Aorta (tissue), 5 donors: ENCODE results near the gene TSHZ1. TPM values are rescaled to one million over a fixed set of nuclear protein-coding genes. Genes with fewer than 3 reads are reported as not detected.

Experiments used
- ATAC-seq: fragments of 200-7000 bp; cut with Tn5 transposase; one replicate; pipeline ENCODE4 v1.9.1; 2022; ENCODE audit warnings: moderate library complexity; ENCODE audit not compliant: low FRiP score
- DNase-seq, 2 donors: peaks; one replicate each; pipeline ENCODE4 v3.0.0-alpha.2; 2020
- H3K27ac ChIP-seq, 2 donors: one replicate each; pipeline ENCODE4 v1.5.1; 2013; ENCODE audit warnings: low read length in 2 of 2, mild to moderate bottlenecking in 2 of 2, moderate library complexity in 2 of 2, control low read depth in 1 of 2, inconsistent platforms in 1 of 2, low read depth in 1 of 2
- H3K27me3 ChIP-seq, 2 donors: one replicate each; pipeline ENCODE4 v1.6.1; 2013; ENCODE audit warnings: control low read depth in 1 of 2, low read length in 1 of 2, mild to moderate bottlenecking in 1 of 2, moderate library complexity in 1 of 2; ENCODE audit not compliant: insufficient read depth in 2 of 2, control insufficient read depth in 1 of 2
- H3K36me3 ChIP-seq, 2 donors: one replicate each; pipeline ENCODE4 v1.6.1; 2013; ENCODE audit warnings: control low read depth in 1 of 2, low read length in 1 of 2, mild to moderate bottlenecking in 1 of 2; ENCODE audit not compliant: insufficient read depth in 2 of 2, control insufficient read depth in 1 of 2
- H3K4me1 ChIP-seq, 2 donors: one replicate each; pipeline ENCODE4 v1.6.1; 2013; ENCODE audit warnings: low read length in 2 of 2, control low read depth in 1 of 2, mild to moderate bottlenecking in 1 of 2, moderate library complexity in 1 of 2; ENCODE audit not compliant: insufficient read depth in 2 of 2, control insufficient read depth in 1 of 2
- H3K4me3 ChIP-seq, 2 donors: one replicate each; pipeline ENCODE4 v1.5.1; 2013; ENCODE audit warnings: low read length in 2 of 2, control low read depth in 1 of 2, mild to moderate bottlenecking in 1 of 2
- H3K9me3 ChIP-seq: one replicate; pipeline ENCODE4 v1.6.1; 2013; ENCODE audit warnings: mild to moderate bottlenecking, low read length; ENCODE audit not compliant: control insufficient read depth
- WGBS, 2 donors: extraction: QIAGEN DNeasy Blood & Tissue Kit; methylation state at CpG; one replicate each; pipeline ENCODE4 v1.1.7; 2013; 5-methylcytosine and 5-hydroxymethylcytosine counted together
- intact Hi-C, 2 donors: fragments of 100-400 bp; cut with DNase I; formaldehyde crosslinking; loops; one replicate each; pipeline versions ENCODE4 v1.14.2 to v1.15.0; 2022
- polyA plus RNA-seq, 2 donors: library from polyadenylated mRNA; stranded (reverse); fragments of 200-250 nt; gene quantifications; one replicate each; pipeline ENCODE4 v1.2.3, GENCODE V29; 2013
- total RNA-seq, 2 donors: library from RNA; stranded (reverse); fragmentation: NEBNext Ultra II Directional; extraction: Animal tissue kit (Norgen Biotek cat#: 25700); gene quantifications; one replicate each; pipeline ENCODE4 v1.2.1, GENCODE V29; 2021
- donor health status: healthy with polysubstance abuse.
- donor health status: Bipolar disorder and iron deficiency.
- donor health status: DM: no; HTN: no; CAD: no.
- donor health status: DM: no; HTN: no; CAD: no.
- donor health status: DM: yes; HTN: yes; CAD: no.

Gene TSHZ1
- total and polyA plus RNA-seq, 4 donors, result 3.3 to 26.0 (median 11.8) TPM

DNA sequence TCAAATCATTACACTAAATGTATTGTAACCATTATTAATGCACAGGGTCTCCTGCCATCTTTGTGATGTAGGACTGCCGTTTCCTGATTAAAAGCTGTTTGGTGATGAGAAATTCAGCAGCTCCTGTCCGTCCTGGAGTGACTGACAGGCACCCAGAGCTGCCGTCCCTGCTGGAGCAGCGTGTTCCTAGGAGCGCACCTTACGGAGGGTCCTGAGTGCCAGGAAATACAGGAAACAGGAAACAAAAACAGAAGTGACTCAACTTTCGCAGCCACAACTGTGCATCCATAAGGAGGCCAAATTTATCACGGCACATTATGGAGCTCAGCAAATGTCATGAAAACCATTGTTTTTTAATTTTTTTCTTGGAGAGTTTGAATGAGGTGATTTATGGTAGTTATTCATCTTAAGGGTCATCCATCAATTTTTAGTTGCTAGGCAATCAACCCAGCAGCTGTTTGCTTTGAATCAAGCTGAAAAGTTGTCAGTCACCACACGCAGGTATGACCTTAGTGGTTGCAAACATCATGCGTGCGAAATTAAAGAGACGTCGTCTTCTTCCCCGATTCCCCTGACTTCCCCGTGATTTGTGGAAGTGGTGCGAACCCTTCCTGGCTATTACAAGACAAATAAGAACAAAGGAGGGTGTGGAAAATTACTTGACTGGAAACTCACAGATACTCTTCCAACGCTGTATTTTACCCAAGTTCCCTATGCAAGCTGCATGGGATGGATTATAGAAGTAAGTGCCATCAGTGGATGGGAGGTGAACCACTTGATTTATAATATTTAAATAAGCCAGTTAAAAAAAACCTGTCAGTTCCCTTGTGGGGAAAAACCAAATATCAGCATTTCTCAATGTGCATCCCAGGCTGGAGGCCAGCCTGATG is 19.8 kb downstream of the TSHZ1 start:
- WGBS, 2 donors, result 88 to 94% methylated on average over 17 of the region's 17 CpGs
- Histone ChIP-seq H3K36me3 (no peaks in the 10 kb centered on the region), H3K27me3 (no peaks in the 10 kb centered on the region), H3K4me3 (no peak overlapping the region), H3K4me1 (no peaks in the 10 kb centered on the region), H3K9me3 (no peaks in the 10 kb centered on the region), H3K27ac (no peak overlapping the region)
- no peak for DNase-seq
- no peak for ATAC-seq
- intact Hi-C loops, result no loop called here

DNA sequence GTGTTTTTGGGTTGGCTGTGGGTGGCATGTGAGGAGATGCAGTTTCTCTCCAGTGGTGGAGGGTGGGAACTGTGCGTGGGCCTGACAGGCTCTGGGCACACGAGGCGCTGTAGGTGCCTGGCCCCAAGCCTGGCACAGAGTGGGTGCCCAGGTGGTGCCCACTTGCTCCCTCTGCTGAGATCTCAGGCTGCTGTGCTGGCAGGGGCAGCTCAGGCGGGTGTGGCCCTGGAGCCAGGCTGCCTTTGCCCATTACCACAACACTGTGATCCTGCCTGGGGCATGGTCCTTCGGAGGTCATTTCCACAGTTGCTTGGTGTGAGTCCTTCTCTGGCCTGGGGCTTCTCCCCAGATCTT is 20.4 kb downstream of the TSHZ1 start:
- no peak overlapping the region for H3K27ac ChIP-seq
- intact Hi-C loops, result no loop called here
- H3K4me1 ChIP-seq, result no peaks in the 10 kb centered on the region
- no peak overlapping the region for H3K4me3 ChIP-seq
- 90% methylated on average over 5 of the region's 5 CpGs for WGBS, 2 donors
- no peaks in the 10 kb centered on the region for H3K27me3 ChIP-seq
- H3K36me3 ChIP-seq, result no peaks in the 10 kb centered on the region
- DNase-seq (no peak), ATAC-seq (no peak)
- H3K9me3 ChIP-seq, result no peaks in the 10 kb centered on the region

DNA sequence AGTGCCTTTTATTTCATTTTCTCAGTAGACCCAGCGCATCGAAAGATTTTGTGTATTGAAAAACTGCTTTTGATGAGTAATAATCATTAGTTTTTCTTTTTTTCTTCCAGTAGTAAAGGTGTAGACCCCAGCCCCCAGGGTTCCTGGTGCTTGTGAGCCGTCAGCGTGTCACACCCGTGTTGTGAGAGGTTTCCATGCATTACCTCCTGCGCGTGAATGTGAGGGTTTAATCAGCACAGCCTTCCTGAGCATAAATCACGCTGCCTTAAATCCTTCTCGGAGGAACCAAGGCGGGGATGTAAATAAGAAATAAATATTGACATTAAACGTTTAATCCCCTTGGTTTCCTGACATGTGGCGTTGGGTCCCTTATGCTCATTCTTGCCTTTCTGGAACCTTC is 24.3 kb downstream of the TSHZ1 start:
- DNase-seq, result no peak
- ATAC-seq, result no peak
- Histone ChIP-seq H3K36me3 (no peaks in the 10 kb centered on the region), H3K4me3 (no peak overlapping the region), H3K4me1 (no peaks in the 10 kb centered on the region), H3K27ac (no peak overlapping the region), H3K27me3 (no peaks in the 10 kb centered on the region), H3K9me3 (no peaks in the 10 kb centered on the region)
- intact Hi-C loops, result no loop called here
- 90% methylated on average over 12 of the region's 12 CpGs for WGBS, 2 donors

GRCh38 chr18:75235896-75236295 is 25.3 kb downstream of the TSHZ1 start:
- DNase-seq (no peak), ATAC-seq (no peak)
- intact Hi-C loops, result no loop called here
- no peak overlapping the region for H3K27ac ChIP-seq
- no peaks in the 10 kb centered on the region for H3K4me1 ChIP-seq
- H3K27me3 ChIP-seq, result no peaks in the 10 kb centered on the region
- no peaks in the 10 kb centered on the region for H3K36me3 ChIP-seq
- no peak overlapping the region for H3K4me3 ChIP-seq
- 90 to 97% methylated on average over 13 of the region's 13 CpGs for WGBS, 2 donors
- no peaks in the 10 kb centered on the region for H3K9me3 ChIP-seq

GRCh38 chr18:75238100-75238499 is 27.5 kb downstream of the TSHZ1 start:
- Histone ChIP-seq H3K4me3 (no peak overlapping the region), H3K9me3 (no peaks in the 10 kb centered on the region), H3K27ac (no peak overlapping the region), H3K36me3 (no peaks in the 10 kb centered on the region), H3K4me1 (no peaks in the 10 kb centered on the region), H3K27me3 (no peaks in the 10 kb centered on the region)
- intact Hi-C loops, result no loop called here
- DNase-seq (no peak), ATAC-seq (no peak)
- 87 to 92% methylated on average over 13 of the region's 13 CpGs for WGBS, 2 donors

- ATAC-seq (no peak), DNase-seq (no peak)
- WGBS, 2 donors, result 94 to 97% methylated on average over 10 of the region's 10 CpGs
- Histone ChIP-seq H3K27ac (no peak overlapping the region), H3K36me3 (no peaks in the 10 kb centered on the region), H3K9me3 (no peaks in the 10 kb centered on the region), H3K4me1 (no peaks in the 10 kb centered on the region), H3K4me3 (no peak overlapping the region), H3K27me3 (no peaks in the 10 kb centered on the region)
- intact Hi-C loops, result no loop called here
Measured at GRCh38 chr18:75238786-75239185, 28.2 kb downstream of the TSHZ1 start.

GRCh38 chr18:75240433-75240832 is 29.8 kb downstream of the TSHZ1 start:
- no peak overlapping the region for H3K4me3 ChIP-seq
- no peaks in the 10 kb centered on the region for H3K4me1 ChIP-seq
- H3K9me3 ChIP-seq, result no peaks in the 10 kb centered on the region
- H3K27me3 ChIP-seq, result no peaks in the 10 kb centered on the region
- no peaks in the 10 kb centered on the region for H3K36me3 ChIP-seq
- H3K27ac ChIP-seq, result no peak overlapping the region
- ATAC-seq (no peak), DNase-seq (no peak)
- WGBS, 2 donors, result 84 to 96% methylated on average over 10 of the region's 10 CpGs
- intact Hi-C loops, result no loop called here

GRCh38 chr18:75241705-75242104 is 31.1 kb downstream of the TSHZ1 start:
- H3K36me3 ChIP-seq, result no peaks in the 10 kb centered on the region
- intact Hi-C loops, result no loop called here
- H3K27ac ChIP-seq, result no peak overlapping the region
- H3K4me3 ChIP-seq, result no peak overlapping the region
- no peak for ATAC-seq
- no peak for DNase-seq
- WGBS, 2 donors, result 100% methylated on average over 1 of the region's 1 CpG
- H3K27me3 ChIP-seq, result no peaks in the 10 kb centered on the region
- no peaks in the 10 kb centered on the region for H3K9me3 ChIP-seq
- no peaks in the 10 kb centered on the region for H3K4me1 ChIP-seq
